GM12873 (cell line): ENCODE measurements around the gene EP400.
A peak's percentile ranks its signal among the peaks of the same experiment; 100 is the strongest.

ENCODE experiments used
- TF ChIP-seq, protein P1 (sequence below): IDR thresholded peaks from 2 replicates; pipeline ENCODE4 v1.5.1; 2012; ENCODE audit warnings: low read depth, mild to moderate bottlenecking, moderate library complexity, low read length, control low read depth; ENCODE audit not compliant: insufficient read depth; ENCODE audit errors: missing control alignments

EP400 gene

DNA sequence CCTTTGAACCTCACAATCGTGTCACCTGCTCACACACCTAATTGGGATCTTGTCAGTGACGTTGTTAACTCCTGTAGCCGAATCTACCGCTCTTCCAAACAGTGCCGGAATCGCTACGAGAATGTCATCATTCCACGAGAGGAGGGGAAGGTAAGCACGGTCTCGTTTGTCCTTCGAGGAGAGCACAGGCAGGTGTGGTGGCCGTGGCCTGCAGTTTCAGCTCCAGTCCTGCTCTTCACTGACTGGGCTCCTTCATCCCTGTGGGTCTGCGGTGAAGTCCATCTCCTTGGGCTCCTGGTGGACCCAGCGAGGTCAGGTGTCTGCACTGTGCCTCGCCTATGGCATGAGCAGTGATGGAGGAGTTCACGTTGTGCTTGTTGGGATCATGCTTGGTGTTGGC lies 96.0 kb downstream of the EP400 start:
- TF ChIP-seq, protein P1, sequence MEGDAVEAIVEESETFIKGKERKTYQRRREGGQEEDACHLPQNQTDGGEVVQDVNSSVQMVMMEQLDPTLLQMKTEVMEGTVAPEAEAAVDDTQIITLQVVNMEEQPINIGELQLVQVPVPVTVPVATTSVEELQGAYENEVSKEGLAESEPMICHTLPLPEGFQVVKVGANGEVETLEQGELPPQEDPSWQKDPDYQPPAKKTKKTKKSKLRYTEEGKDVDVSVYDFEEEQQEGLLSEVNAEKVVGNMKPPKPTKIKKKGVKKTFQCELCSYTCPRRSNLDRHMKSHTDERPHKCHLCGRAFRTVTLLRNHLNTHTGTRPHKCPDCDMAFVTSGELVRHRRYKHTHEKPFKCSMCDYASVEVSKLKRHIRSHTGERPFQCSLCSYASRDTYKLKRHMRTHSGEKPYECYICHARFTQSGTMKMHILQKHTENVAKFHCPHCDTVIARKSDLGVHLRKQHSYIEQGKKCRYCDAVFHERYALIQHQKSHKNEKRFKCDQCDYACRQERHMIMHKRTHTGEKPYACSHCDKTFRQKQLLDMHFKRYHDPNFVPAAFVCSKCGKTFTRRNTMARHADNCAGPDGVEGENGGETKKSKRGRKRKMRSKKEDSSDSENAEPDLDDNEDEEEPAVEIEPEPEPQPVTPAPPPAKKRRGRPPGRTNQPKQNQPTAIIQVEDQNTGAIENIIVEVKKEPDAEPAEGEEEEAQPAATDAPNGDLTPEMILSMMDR = no peak

DNA sequence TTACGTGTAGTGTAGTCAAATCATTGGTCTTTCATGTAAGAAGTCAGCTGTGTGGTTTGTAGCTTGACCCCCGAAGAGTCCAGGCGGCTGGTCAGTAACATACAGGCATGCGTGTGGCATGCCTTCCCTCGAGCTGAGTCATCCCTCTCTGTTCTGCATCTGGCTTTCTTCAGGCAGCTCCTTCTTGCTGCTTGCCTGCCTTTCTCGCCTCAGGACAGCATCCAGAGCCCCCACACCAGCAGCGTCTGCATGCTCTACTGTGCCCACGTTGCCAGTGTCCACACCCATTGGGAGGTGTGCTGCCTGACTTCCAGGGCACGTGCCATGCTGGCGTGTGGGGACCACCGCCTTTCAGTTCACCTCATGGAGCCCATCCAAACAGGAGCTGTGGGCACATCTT lies 96.8 kb downstream of the EP400 start:
- TF ChIP-seq, protein P1 = no peak

GRCh38 chr12:132049442-132049841 lies 99.7 kb downstream of the EP400 start:
- TF ChIP-seq, protein P1 = no peak

- TF ChIP-seq, protein P1 = no peak
These were observed 100.1 kb downstream of the EP400 start for GRCh38 chr12:132049876-132050275.

- TF ChIP-seq, protein P1 = peak; percentile 38
These were observed 102.0 kb downstream of the EP400 start for GRCh38 chr12:132051718-132052117.

GRCh38 chr12:132052196-132052932 lies 102.6 kb downstream of the EP400 start:
- TF ChIP-seq, protein P1 = no peak

DNA sequence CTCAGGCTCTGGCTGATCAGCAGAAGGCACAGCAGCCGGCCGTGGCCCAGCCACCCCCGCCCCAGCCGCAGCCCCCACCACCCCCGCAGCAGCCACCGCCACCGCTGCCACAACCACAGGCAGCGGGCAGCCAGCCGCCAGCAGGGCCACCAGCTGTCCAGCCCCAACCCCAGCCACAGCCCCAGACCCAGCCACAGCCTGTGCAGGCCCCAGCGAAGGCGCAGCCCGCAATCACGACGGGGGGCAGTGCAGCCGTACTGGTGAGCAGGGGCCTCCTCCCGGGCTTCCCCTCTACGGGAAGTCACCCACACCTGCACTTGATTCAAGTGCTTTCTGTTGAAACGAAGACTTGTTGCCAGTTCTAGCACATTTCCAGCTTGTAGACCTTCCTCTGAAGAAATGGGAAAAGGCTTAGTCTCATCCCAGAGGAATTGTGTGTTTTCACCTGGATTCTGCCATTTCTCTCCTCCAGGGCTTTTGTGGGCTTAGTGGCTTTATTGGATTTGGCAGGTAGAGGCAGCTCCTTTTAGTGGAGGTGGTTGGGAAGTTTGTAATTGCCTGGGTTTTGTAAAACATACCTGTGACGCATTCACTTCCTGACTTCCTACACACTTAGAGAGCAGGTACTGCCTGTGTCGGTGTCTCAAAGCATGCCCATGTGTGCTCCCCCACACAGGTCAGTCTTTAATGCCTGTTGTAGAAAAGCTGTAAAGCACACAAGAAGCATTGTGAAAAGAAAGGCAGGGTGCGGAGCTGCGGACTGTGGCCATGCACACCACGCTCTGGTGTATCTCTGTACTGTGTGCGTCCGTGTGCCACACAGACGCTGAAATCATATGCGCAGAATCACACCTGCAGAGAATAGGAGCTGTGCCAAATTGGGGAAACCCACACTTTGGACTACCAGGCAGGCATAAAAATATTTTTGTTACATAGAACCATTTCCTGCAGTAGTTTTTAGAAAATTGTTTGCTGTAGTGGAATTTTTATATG lies 103.9 kb downstream of the EP400 start:
- TF ChIP-seq, protein P1 = no peak
